SHP77 treated with DMSO at 0.1 percent for 48 hours (cell line): ENCODE data around the gene NETO2.
"Not testable (repeated sequence)": the region's sequence is repeated elsewhere in the genome, so short reads cannot be mapped to it uniquely, and the experiment has no call there.

Source experiments
- DNase-seq: peaks from one replicate; lab custom pipeline; 2025; lab: John Stamatoyannopoulos, UW

NETO2 gene, protein sequence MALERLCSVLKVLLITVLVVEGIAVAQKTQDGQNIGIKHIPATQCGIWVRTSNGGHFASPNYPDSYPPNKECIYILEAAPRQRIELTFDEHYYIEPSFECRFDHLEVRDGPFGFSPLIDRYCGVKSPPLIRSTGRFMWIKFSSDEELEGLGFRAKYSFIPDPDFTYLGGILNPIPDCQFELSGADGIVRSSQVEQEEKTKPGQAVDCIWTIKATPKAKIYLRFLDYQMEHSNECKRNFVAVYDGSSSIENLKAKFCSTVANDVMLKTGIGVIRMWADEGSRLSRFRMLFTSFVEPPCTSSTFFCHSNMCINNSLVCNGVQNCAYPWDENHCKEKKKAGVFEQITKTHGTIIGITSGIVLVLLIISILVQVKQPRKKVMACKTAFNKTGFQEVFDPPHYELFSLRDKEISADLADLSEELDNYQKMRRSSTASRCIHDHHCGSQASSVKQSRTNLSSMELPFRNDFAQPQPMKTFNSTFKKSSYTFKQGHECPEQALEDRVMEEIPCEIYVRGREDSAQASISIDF

DNA sequence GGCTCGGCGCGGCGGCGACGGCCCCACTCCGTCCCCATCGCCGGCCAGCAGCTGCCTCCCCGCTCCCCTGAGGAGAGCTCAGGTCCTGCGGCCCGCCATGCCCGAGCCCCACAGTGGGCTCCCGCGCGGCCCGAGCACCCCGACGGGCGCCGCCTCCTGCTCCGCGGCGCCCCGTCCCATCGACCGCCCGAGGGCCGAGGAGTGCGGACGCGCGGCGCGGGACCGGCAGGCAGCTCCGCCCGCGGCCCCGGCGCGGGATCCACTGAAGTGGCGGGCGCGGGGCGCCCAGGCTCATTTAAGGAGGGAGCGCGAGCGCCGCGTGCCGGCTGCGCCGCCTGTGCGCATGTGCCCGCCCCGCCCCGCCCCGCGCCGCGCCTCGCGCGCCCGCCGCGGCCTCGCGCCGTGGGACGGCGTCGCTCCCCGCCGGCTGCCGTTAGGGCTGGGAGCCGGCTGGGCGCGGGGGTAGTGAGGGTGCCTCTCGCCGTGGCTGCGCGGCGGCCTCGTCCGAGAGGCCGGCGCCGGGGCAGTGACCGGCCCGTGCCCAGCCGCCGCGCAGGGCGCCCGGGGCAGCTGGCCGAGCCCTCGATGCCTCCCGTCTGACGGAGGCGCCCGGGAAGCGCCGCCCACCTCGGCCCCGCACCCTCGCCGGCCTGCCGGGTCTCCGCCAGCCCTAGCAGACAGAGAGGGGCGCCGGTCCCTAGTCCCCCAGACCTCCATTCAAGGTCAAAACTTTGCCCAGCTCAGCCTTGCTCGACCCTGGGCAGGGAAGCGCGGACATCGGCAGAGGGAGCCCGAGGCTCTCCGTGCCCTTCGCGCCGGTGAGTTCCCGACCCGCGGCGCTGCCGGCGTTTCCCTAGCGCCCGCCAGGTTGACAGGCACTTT lies at the start of gene NETO2:
Gene NETO2, minus strand, starts transcription at position 269 of the 882 bp plus-strand sequence. CDS start 333 bp downstream, outside the sequence.
- peak; percentile 72 for DNase-seq

DNA sequence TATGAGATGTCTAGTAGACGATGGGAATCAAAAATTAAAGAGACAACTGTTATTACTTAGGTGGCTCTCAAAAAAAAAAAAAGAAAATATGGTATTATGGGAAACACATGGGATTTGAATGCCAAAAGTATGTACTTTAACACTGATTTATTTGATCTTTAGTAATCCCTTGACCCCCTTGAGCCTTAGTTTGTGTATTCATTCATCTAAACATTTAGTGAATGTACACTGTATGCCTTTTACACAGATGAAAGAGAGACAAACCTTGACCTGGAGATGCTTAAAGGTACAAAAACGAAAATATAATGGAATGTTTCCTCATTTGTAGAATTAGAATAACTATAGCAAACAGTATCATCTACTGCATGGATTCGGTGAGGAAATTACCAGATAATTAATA lies 38.6 kb upstream of the NETO2 start:
- no peak for DNase-seq

DNA sequence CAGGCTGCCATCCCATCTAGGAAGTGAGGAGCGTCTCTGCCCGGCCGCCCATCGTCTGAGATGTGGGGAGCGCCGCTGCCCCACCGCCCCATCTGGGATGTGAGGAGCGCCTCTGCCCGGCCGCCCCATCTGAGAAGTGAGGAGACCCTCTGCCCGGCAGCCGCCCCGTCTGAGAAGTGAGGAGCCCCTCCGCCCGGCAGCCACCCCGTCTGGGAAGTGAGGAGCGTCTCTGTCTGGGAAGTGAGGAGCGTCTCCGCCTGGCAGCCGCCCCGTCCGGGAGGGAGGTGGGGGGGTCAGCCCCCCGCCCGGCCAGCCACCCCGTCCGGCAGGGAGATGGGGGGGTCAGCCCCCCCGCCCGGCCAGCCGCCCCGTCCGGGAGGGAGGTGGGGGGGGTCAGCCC lies 37.3 kb upstream of the NETO2 start:
- DNase-seq, result not testable (repeated sequence)

DNA sequence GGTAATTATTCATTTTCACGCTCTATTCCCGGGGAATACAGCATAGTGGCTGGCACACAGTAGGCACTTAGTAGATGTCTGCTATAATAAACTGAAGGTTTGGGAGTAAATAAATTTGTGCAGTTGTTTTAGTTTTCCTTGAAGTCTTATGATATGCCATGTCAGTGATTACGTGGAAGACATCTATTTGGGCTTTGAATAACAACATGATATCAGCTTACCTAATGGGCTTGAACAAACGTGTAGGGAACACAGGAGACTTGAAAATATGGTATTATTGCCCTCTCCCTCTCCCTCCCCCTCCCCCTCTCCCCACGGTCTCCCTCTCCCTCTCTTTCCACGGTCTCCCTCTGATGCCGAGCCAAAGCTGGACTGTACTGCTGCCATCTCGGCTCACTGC lies 36.3 kb upstream of the NETO2 start:
- DNase-seq, result no peak

DNA sequence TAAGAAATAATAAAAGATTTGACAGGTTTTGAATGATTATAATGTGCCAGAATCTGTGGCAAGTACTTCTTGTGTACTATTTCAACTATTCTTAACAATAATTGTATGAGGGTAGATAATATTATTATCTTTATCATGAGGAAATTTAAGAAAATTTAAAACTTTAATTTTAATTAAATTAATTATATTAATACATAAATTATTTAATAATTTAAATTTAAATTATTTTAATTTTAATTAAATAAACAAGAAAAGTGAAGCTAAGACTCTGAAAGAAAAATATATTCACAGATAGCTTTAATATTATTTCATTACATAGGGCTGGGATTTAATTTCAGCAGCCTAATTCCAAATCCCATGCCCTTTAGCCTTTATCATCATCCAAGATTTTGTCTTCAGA lies 31.4 kb upstream of the NETO2 start:
- DNase-seq, result no peak

DNA sequence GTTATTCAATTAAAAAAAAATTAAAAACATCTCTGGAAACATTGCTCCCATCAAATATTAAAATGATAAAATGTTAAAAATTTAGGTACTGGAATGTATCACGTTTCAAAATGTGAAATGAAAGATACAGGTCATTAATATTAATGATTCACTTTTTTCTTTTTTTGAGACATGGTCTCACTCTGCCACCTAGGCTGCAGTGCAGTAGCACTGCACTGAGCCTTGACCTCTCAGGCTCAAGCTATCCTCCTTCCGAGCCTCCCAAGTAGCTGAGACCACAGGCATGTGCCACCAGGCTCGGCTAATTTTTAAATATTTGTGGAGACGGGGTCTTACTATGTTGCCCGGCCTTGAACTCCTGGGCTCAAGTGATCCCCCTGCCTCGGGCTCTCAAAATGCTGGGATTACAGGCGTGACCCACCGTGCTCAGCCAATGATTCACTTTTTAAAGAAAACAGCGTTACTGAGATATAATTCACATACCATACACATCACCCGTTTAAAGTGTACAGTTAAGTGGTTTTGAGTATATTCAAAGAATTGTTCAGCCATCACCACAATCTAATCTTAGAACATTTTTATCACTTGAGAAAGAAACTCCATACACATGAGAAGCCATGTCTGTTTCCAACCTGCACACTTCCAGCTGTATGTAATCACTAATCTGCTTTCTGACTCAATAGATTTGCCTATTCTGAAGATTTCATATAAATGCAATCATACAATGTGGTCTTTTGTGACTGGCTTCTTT lies 19.1 kb upstream of the NETO2 start:
- DNase-seq, result no peak

DNA sequence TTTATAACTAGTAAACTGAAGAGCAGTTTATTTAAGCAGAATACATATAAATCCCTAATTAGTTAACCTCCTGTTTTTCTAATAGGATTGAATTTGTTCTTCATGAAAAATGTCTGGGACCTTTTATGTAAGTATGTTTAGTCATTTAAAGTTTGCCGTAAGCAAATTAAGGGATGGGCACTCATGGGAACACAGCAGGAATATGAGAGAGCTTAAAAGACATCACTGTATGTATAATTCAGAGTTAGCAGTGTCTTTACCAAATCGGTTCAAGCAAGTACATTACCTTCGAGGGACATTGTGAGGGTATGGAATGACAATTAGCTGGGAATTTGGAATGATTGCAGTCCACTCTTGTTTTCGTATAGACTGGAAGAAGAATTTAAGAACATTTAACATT lies 17.7 kb upstream of the NETO2 start:
- DNase-seq, result no peak

DNA sequence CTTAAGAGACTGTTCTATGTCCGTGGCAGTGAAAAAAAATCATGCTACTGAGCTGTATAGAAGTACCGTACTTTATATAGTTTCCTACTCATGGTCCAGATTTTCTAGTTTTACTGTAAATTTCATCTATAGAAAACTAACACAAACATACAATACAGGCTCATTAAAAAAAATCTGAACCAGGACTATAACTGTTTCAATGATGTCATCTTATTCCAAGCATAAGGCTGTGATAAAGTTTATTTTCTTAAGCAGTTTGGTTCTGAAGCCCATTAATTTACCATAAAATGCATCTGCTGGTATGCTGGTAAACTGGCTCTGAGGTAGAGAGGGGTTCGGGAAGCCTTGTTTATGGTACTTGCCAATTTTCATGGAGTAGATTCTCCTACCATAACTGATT lies 16.7 kb upstream of the NETO2 start:
- no peak for DNase-seq

DNA sequence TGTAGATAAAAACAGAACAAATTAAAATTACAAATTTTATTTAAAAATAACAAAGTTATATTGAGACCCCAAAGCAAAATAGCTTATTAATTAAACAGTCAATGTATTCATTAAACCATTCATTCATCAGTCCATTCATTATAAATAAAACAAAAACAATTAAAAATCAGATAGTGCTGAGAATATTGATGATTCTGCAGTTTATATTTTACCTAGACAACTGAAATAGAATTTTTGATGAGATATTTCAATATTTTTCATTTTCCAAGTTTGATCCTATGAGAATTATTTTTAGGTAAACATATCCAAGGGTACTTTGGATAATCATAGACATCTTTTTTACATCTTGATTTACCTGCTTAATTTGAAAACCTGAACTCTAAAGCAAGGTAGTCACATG lies 15.2 kb upstream of the NETO2 start:
- DNase-seq, result no peak

DNA sequence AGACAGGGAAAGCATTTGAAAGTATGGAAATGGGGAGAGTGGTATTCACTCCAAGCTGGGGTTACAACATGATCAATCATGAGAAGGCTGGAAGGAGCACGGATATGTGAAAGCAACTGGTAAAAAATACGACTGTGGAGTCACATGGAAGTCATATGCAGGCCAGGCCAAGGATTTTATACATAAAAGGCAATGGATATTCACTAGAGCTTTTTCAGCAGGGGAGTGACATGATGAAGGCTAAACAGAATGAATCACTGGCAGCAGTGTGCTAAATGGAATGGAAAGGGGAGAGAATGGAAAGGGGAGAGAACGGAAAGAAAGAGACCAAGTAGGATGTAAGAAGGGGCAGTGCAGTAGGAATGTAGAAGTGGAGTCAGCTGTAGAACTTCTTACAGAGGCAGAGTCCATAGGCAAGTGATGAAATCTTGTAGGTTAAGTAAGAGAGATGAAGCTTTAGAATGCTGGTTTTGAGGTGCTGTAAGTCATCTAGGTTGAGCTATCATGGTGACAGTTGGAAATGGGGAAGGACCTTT lies 13.0 kb upstream of the NETO2 start:
- DNase-seq, result no peak

DNA sequence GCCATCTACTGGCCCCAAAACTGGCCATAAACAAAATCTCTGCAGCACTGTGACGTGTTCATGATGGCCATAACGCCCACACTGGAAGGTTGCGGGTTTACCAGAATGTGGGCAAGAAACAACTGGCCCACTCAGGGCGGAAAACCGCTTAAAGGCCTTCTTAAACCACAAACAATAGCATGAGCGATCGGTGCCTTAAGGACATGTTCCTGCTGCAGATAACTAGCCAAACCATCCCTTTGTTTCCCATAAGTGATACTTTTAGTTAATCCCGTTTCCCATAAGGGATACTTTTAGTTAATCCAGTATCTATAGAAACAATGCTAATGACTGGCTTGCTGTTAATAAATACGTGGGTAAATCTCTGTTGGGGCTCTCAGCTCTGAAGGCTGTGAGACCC lies 8.8 kb upstream of the NETO2 start:
- DNase-seq, result not testable (repeated sequence)

DNA sequence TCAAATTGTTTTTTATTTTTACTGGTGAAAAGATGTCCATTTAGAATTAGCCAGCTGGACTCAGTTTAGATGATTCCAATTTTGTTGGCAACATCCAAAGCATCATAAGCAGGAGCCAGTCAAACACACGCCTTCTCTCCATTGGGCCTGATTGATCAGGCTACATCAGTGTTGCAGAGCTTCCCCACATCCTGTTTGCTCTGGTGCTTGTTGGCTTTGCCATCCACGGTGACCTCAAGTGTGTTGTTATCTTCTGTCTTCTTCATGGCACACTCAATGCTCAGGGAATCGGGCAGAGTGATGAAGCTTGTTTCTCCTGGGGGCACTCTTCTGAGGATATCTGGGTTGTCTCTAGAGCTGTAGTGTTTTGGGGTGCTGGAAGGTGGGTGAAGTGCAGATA lies 6.3 kb upstream of the NETO2 start:
- DNase-seq, result no peak

DNA sequence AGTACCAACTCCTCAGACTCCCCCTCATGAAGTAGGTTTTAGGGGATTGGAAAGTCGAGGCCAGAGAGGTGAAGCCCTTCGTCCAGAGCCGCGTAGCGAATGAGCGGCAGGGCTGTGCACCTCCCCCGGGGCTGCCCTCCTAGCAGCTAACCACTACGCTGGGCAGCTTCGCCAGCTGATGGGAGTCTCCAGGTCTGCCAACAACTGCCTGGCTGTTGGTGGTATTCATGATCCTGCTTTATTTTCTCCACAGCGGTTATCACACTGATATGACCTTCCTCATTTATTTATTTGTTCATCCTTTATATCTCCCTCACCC lies 773 bp upstream of the NETO2 start:
- peak; percentile 72 for DNase-seq

DNA sequence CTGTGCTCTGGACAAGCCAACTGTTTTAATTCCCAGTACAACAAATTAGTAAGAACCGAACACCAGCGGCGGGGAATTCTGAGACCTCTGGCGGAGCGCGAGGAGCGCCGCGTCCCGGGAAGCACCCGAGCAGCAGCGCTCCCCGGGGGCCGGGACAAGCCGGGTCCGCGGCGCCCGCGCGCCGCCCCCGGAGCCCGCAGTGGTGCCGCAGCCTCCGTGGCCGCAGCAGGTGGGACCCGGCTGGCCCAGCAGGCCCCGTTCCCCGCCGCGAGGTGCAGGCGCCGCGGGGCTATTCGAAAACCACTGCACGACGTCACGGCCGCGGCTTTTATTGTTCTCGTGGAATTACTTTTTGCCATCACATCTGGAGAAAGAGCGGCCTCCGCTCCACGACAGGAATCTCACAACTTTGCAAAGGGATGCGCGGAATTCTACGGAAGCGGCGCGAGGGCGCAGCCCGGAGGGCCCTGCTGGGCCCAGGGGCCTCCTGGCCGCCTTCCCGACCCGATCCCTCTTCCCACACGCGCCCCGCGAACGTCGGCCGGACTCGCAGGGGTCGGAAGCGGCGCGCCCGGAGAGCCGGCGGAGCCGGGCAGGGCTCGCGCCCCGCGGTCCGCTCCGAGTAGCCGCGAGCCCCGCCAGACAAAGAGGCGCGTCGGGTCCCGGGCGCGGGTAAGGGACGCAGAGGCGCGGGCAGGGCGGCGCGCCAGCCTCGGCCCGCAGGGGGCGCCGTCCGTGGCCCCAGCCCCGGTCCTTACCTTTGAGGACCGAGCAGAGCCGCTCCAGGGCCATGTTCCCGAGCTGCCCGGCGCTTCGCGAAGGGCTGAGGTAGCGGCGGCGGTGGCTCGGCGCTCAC lies 696 bp downstream of the NETO2 start:
- peak; percentile 68 for DNase-seq

DNA sequence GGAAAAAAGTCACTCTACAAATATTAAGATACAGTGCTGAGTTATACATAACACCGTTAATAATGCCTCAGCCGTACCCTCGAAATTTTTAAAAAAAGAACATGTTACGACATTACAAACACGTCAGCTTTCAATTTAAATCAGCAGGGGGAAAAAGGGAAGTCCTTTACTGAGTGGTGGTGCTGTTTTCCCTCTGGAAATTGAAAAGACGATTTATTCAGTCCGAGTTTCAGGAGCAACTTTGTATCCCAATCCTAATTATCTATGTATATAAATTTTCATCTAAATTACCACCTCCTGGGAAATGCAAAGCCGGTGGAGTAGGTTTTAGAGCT lies 1.3 kb downstream of the NETO2 start:
- no peak for DNase-seq

DNA sequence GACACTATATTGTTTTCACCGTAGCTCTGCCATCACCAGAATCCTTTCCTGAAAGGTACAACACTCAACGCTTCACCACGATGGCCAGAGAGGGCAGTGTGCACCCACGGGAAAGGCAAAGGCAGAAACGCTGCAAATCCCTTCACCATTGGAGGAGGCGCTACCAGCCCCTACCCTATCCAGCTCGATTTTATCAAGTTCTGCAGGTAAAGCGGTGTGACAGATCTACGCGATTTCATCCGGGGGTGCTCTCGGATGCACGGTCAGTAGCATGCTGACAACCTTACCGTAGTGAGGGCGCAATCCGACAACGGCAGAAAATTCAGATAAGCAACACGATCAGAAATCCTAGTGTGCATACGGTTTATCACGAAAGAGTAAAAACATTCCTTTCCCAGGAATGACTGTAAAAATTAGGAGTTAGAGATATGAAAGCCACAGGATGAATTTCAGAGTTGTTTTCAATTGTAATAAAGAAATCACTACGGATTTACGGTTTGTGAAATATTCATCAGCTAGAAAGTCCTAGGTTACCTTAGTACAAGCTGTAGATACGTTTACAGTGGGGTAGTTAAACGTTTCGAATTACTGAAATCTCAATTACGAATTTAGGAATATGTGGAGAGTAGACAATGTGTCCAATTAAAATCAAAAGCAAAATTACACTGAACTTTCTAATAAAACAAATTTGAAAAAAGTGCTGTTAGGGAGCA lies 1.8 kb downstream of the NETO2 start:
- peak; percentile 93 for DNase-seq

DNA sequence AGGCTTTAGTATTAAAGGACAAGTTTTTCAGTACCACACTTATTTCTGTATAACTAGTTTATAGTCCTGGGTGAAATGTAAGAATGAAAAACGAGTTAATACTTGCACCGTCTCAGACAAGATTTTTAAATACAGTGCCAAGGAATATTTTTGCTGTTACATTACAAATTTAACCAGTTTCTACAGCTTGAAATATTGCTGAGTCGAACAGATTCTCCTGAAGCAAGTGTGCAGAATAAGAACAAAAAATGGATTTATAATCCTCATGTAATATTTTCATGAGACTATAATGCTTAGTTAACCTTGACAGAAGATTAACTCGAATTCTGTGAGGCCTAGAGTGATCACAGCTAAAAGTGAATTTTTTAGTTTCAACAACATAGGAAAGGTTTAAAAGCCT lies 3.1 kb downstream of the NETO2 start:
- DNase-seq, result no peak

DNA sequence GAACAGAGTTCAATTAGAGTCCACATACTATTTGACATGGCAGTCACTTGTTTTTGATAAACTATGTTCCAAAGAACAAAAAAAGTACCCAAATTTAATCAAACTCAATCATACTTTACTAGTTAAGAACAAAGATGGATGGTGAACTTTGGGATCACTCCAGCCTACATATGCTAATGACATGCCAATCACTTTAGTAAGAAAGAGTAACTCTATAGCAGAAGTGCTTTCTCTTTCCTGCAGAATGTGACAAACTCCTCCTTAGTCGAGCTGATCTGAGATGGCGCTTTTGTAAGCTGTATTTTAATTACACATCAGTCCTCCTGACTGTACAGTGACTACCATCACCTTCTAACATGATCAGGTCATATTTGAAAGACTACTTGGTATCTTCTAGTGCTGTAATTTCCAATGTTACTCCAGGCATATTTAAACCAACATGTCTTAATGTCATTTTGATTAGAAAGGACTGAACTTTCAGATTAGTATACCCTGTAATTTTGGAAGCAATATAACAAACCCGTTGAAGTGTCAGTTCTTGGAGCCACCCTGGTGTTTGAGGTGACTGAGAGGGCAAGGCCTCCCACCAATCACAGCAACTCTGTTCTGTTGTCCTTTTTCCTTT lies 4.1 kb downstream of the NETO2 start:
- no peak for DNase-seq

DNA sequence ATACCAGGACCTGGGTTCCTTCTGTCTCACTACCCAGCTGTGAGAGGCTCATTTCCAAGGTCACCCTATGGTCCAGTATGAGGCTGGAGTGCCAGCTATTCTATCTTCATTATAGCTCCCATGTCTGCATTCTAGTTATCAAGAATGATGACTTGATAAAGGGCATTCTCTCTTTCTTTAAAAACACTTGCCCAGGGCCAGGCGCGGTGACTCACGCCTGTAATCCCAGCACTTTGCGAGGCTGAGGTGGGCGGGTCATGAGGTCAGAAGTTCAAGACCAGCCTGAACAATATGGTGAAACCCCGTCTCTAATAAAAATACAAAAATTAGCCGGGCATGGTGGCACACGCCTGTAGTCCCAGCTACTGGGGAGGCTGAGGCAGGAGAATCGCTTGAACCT lies 5.8 kb downstream of the NETO2 start:
- DNase-seq, result not testable (repeated sequence)
